A673 (cell line): ENCODE measurements around the gene SCYGR3. TPM values are rescaled to one million over a fixed set of nuclear protein-coding genes. Genes with fewer than 3 reads are reported as not detected.

Experiments
- Bru-seq: library from RNA; stranded (reverse); fragments of 400-500 nt; gene quantifications from one replicate; lab custom pipeline; 2021; lab: Mats Ljungman, UMichigan
- BruChase-seq, 2 experiments: library from RNA; stranded (reverse); fragments of 400-500 nt; gene quantifications; one replicate each; lab custom pipeline; 2021; lab: Mats Ljungman, UMichigan
- BruUV-seq: library from RNA; stranded (reverse); fragments of 400-500 nt; replicated peaks from 2 replicates; lab custom pipeline; 2021; lab: Mats Ljungman, UMichigan
- CTCF ChIA-PET: fragments of 300-600 bp; sonication (Branson Sonifier 250); formaldehyde crosslinking; loops from one replicate; lab custom pipeline; 2022; ENCODE audit warnings: antibody characterized with exemption; lab: Charles Lee
- POLR2A ChIA-PET: fragments of 300-600 bp; sonication (Branson Sonifier 250); formaldehyde crosslinking; loops from one replicate; lab custom pipeline; 2022; ENCODE audit warnings: antibody characterized with exemption; ENCODE audit not compliant: low non-redundant PET; lab: Charles Lee
- DNase-seq: peaks from one replicate; pipeline ENCODE4 v3.0.0-alpha.2; 2015; ENCODE audit warnings: low spot score
- H3K27ac ChIP-seq: fragments of 200-600 bp; sonication (generic); 2 replicates; pipeline ENCODE4 v1.5.1; 2016; ENCODE audit warnings: mixed run types, low read depth, mild to moderate bottlenecking, mixed read lengths, antibody characterized with exemption, low read length; ENCODE audit not compliant: poor library complexity, severe bottlenecking
- H3K27me3 ChIP-seq: fragments of 200-600 bp; sonication (generic); replicated peaks from 2 replicates; pipeline ENCODE4 v1.6.1; 2017; ENCODE audit warnings: mixed run types, low read depth, mild to moderate bottlenecking, mixed read lengths, antibody characterized with exemption, low read length; ENCODE audit not compliant: insufficient read depth, poor library complexity
- H3K36me3 ChIP-seq: fragments of 200-600 bp; sonication (generic); 2 replicates; pipeline ENCODE4 v1.6.1; 2016; ENCODE audit warnings: mixed run types, mild to moderate bottlenecking, mixed read lengths, antibody characterized with exemption, low read length; ENCODE audit not compliant: insufficient read depth, poor library complexity, severe bottlenecking
- H3K4me1 ChIP-seq: fragments of 200-600 bp; sonication (generic); 2 replicates; pipeline ENCODE4 v1.6.1; 2017; ENCODE audit warnings: mixed run types, mild to moderate bottlenecking, mixed read lengths, antibody characterized with exemption, low read length; ENCODE audit not compliant: insufficient read depth, poor library complexity, severe bottlenecking
- H3K4me3 ChIP-seq: fragments of 200-600 bp; sonication (generic); 2 replicates; pipeline ENCODE4 v1.5.1; 2016; ENCODE audit warnings: low read depth, mixed run types, mild to moderate bottlenecking, mixed read lengths, low read length; ENCODE audit not compliant: poor library complexity, severe bottlenecking
- H3K9me3 ChIP-seq: fragments of 200-600 bp; sonication (generic); 2 replicates; pipeline ENCODE4 v1.6.1; 2016; ENCODE audit warnings: mixed run types, low read depth, mild to moderate bottlenecking, mixed read lengths, antibody characterized with exemption, low read length; ENCODE audit not compliant: poor library complexity, severe bottlenecking
- EZH2 ChIP-seq: fragments of 200-600 bp; sonication (generic); IDR thresholded peaks from 2 replicates; pipeline ENCODE4 v1.6.1; 2017; ENCODE audit warnings: borderline replicate concordance, low read depth, mild to moderate bottlenecking, mixed read lengths, antibody characterized with exemption, low read length; ENCODE audit not compliant: poor library complexity, severe bottlenecking
- intact Hi-C: fragments of 100-400 bp; cut with micrococcal nuclease; formaldehyde crosslinking; loops from one replicate; pipeline ENCODE4 v1.10.0; 2022; ENCODE audit not compliant: unreplicated experiment
- long read RNA-seq: library from polyadenylated mRNA; stranded (forward); transcript quantifications from one replicate; pipeline ENCODE4 v2.0.0, GENCODE V29; 2022
- total RNA-seq: library from RNA; stranded (reverse); gene quantifications from 2 replicates; pipeline ENCODE4 v1.2.3, GENCODE V29; 2021
- TF ChIP-seq, protein P1 (sequence below): fragments of 300-800, 200-600 bp; sonication (generic); conservative IDR thresholded peaks from 2 replicates; pipeline ENCODE4 v1.5.1; 2017; ENCODE audit warnings: low read depth, mild to moderate bottlenecking, antibody characterized with exemption, low read length, moderate library complexity, mixed read lengths

SCYGR3 gene, protein sequence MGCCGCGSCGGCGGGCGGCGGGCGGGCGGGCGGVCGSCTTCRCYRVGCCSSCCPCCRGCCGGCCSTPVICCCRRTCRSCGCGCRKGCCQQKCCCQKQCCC
- total RNA-seq (not detected in 2 replicates), Bru-seq, nascent RNA (not detected), BruChase-seq, experiment 1, labeled RNA remaining after a 2-hour chase (not detected), BruChase-seq, experiment 2, labeled RNA remaining after a 6-hour chase (not detected)
- long read RNA-seq = 0 reads

DNA sequence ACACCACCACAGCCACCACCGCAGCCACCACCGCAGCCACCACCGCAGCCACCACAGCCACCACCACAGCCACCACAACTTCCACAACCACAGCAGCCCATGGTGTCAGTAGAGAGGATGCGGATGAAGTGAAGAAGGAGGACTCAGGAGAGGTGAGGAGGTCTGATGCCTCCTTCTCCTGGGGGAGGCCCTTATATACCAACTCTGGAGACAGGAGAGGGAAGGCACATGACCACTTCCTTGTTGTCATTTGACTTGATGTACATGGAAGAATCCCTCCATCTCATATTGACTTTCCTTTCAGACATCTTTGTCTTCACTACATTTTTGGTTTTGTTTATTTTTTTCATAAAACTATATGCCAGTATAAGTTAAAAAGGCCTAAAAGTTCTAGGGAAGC, at the start of gene SCYGR3:
Gene SCYGR3 (minus strand): TSS at position 101 of the 400 bp plus-strand sequence. CDS start 0 bp downstream, at position 101.
- Histone ChIP-seq H3K4me3 (no peak within 1 kb of the TSS), H3K27me3 (no peaks in the 10 kb centered on the region), H3K36me3 (no peaks in the 10 kb centered on the region), H3K4me1 (no peaks in the 10 kb centered on the region), H3K9me3 (no peaks in the 10 kb centered on the region), H3K27ac (no peak within 1 kb of the TSS)
- ChIA-PET POLR2A (no interaction called here), CTCF (interaction anchor here (0.6 kb wide), 1 partner anchor 841 kb away, joined by 3 read pairs; no protein-coding TSS in a partner anchor)
- intact Hi-C loops = no loop called here
- DNase-seq = no peak
- TF ChIP-seq, protein P1, sequence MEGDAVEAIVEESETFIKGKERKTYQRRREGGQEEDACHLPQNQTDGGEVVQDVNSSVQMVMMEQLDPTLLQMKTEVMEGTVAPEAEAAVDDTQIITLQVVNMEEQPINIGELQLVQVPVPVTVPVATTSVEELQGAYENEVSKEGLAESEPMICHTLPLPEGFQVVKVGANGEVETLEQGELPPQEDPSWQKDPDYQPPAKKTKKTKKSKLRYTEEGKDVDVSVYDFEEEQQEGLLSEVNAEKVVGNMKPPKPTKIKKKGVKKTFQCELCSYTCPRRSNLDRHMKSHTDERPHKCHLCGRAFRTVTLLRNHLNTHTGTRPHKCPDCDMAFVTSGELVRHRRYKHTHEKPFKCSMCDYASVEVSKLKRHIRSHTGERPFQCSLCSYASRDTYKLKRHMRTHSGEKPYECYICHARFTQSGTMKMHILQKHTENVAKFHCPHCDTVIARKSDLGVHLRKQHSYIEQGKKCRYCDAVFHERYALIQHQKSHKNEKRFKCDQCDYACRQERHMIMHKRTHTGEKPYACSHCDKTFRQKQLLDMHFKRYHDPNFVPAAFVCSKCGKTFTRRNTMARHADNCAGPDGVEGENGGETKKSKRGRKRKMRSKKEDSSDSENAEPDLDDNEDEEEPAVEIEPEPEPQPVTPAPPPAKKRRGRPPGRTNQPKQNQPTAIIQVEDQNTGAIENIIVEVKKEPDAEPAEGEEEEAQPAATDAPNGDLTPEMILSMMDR = no peak
- no peak for TF ChIP-seq EZH2
- no TSS peak for BruUV-seq

DNA sequence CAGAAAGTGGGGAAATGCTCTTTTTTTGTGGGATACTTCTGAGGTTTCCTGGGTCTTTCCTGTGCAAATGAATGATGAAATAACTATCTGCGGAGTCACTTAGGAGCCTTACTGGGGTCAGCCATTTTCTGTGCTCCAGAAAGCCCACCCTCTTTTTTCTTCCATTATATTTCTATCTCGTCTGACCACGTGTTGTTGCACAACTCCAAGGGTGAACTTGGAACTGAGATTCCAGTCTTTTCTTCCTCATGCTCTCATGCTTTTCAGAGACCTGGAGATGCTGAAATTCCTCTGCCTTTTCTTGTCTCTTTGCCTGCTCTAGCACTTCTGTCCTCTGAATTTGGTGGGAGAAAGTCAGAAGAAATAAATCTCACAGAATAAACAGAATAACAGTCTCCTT, 47.2 kb upstream of the SCYGR3 start:
- Histone ChIP-seq H3K4me1 (no peaks in the 10 kb centered on the region), H3K27ac (no peak overlapping the region), H3K9me3 (no peaks in the 10 kb centered on the region), H3K27me3 (no peaks in the 10 kb centered on the region), H3K36me3 (no peaks in the 10 kb centered on the region), H3K4me3 (no peak overlapping the region)
- TF ChIP-seq EZH2 = no peak
- TF ChIP-seq, protein P1 = no peak
- CTCF ChIA-PET = interaction anchor here (1.0 kb wide), 1 partner anchor 104 kb away, joined by 3 read pairs; no protein-coding TSS in a partner anchor
- BruUV-seq = no TSS peak
- intact Hi-C loops = no loop called here
- no peak for DNase-seq
- POLR2A ChIA-PET = no interaction called here

DNA sequence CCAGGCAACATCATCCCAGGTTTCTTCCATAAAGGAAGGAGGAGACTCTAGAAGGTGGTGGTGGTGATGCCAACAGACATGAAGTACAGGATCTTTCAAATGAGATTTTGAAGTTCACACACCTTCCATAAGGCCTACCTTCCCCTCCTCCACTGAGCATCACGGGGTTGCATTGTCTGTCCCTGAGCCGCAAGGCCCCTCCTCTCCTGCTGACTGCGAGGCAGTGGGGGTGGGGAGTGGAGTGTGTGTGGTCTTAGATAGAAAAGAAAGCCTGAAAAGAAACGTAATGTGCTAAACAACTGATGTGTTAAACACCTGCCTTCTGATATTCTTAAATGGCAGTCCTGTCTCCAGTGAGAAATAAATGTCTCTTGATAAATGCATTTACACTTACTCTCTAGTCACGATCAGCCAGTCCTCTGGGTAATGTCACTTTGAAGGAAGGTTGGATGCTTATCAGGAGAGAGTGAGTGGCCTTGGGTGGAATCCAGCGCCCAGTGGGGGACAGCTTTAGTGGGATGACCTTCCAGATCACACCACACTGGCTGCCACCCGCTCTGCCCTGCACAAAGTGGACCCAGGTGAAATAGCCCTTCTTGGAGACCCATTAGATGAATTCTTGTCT, 46.5 kb upstream of the SCYGR3 start:
- intact Hi-C loops = no loop called here
- no peak for TF ChIP-seq EZH2
- TF ChIP-seq, protein P1 = no peak
- H3K9me3 ChIP-seq = no peaks in the 10 kb centered on the region
- ChIA-PET POLR2A (interaction anchor here (0.7 kb wide), 1 partner anchor 31 kb away, joined by 3 read pairs; no protein-coding TSS in a partner anchor), CTCF (no interaction called here)
- H3K27ac ChIP-seq = no peak overlapping the region
- BruUV-seq = no TSS peak
- no peak overlapping the region for H3K4me3 ChIP-seq
- no peak for DNase-seq
- H3K36me3 ChIP-seq = no peaks in the 10 kb centered on the region
- H3K27me3 ChIP-seq = no peaks in the 10 kb centered on the region
- H3K4me1 ChIP-seq = no peaks in the 10 kb centered on the region
